ENCODE measurements around the gene PLLP. TPM values are rescaled to one million over a fixed set of nuclear protein-coding genes. Genes with fewer than 3 reads are reported as not detected.

The PLLP gene
- total and polyA plus RNA-seq, 9 of the 15 experiments (the other 6 are each of a cell fraction or from before 2014, with no cell fraction given): 0.09 to 0.96 (median 0.27) TPM

DNA sequence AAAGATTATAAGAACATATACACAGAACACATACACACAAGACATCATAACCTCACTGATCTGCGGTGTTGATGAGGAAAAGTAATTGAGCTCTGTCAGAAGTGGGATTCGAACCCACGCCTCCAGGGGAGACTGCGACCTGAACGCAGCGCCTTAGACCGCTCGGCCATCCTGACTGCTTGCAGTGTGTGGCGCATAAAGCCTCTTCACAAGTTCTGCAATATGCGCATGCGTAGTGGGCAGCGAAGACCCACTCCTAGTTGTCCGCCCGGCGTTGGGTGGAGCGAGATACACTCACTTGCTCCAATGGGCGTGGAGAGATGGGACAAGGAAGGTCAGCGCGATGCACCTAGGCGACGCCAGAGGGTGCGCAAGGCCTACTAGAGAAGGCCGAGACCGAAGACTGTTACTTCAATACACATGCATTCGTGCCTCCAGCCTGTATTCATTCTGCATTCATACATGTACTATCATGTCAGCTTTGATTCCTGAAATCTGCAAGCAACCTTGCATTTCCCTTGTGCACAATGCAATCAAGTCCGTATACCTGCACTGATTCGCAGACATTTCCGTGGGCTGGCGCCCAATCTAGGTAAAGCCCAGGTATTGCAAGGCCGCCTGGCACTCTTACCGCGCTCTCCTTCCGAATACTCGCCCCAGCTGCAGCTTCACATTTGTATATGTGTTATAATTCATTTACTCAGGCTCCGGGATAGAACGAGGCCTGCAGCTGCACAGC, 16.1 kb upstream of the PLLP start (continued):
- TF ChIP-seq, protein P1, sequence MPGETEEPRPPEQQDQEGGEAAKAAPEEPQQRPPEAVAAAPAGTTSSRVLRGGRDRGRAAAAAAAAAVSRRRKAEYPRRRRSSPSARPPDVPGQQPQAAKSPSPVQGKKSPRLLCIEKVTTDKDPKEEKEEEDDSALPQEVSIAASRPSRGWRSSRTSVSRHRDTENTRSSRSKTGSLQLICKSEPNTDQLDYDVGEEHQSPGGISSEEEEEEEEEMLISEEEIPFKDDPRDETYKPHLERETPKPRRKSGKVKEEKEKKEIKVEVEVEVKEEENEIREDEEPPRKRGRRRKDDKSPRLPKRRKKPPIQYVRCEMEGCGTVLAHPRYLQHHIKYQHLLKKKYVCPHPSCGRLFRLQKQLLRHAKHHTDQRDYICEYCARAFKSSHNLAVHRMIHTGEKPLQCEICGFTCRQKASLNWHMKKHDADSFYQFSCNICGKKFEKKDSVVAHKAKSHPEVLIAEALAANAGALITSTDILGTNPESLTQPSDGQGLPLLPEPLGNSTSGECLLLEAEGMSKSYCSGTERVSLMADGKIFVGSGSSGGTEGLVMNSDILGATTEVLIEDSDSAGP (CRISPR knock-in tag; IDR thresholded peaks at IDR 0.05): no peak
- TF ChIP-seq NR2C2 (CRISPR knock-in tag; IDR thresholded peaks at IDR 0.05): peak; percentile 72
- TF ChIP-seq NR2C2 (tag; IDR thresholded peaks at IDR 0.05): peak; percentile 60; the same call in 1 of the 2 replicates
- no peak for TF ChIP-seq ZBTB43 (CRISPR knock-in tag; IDR thresholded peaks at IDR 0.05)
- no peak for TF ChIP-seq NKRF (IDR thresholded peaks at IDR 0.05; ENCODE audit: borderline replicate concordance)
- TF ChIP-seq POLR3A (IDR thresholded peaks at IDR 0.05; ENCODE audit: borderline replicate concordance, extremely low read depth, insufficient read depth, insufficient read length): peak; percentile 85
- no peak for TF ChIP-seq ELF4 (CRISPR knock-in tag; IDR thresholded peaks at IDR 0.05)
- TF ChIP-seq ZNF408 (CRISPR knock-in tag; IDR thresholded peaks at IDR 0.05; ENCODE audit: low read depth): no peak
- TF ChIP-seq ZKSCAN3 (CRISPR knock-in tag; IDR thresholded peaks at IDR 0.05): no peak
- TF ChIP-seq, protein P2, sequence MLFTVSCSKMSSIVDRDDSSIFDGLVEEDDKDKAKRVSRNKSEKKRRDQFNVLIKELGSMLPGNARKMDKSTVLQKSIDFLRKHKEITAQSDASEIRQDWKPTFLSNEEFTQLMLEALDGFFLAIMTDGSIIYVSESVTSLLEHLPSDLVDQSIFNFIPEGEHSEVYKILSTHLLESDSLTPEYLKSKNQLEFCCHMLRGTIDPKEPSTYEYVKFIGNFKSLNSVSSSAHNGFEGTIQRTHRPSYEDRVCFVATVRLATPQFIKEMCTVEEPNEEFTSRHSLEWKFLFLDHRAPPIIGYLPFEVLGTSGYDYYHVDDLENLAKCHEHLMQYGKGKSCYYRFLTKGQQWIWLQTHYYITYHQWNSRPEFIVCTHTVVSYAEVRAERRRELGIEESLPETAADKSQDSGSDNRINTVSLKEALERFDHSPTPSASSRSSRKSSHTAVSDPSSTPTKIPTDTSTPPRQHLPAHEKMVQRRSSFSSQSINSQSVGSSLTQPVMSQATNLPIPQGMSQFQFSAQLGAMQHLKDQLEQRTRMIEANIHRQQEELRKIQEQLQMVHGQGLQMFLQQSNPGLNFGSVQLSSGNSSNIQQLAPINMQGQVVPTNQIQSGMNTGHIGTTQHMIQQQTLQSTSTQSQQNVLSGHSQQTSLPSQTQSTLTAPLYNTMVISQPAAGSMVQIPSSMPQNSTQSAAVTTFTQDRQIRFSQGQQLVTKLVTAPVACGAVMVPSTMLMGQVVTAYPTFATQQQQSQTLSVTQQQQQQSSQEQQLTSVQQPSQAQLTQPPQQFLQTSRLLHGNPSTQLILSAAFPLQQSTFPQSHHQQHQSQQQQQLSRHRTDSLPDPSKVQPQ (CRISPR knock-in tag; IDR thresholded peaks at IDR 0.05; ENCODE audit: borderline replicate concordance): no peak
- TF ChIP-seq ZZZ3 (IDR thresholded peaks at IDR 0.05): no peak
- no peak for TF ChIP-seq NCOR1 (IDR thresholded peaks at IDR 0.05)
- TF ChIP-seq PKNOX1 (IDR thresholded peaks at IDR 0.05): no peak
- no peak for TF ChIP-seq C11orf30 (IDR thresholded peaks at IDR 0.05; ENCODE audit: low read depth)
- no peak for TF ChIP-seq KAT2B (IDR thresholded peaks at IDR 0.05; ENCODE audit: low read depth, low read length)
- no peak for TF ChIP-seq TCF7 (IDR thresholded peaks at IDR 0.05; ENCODE audit: borderline replicate concordance)
- TF ChIP-seq HMG20B (CRISPR knock-in tag; IDR thresholded peaks at IDR 0.05): no peak
- no peak for TF ChIP-seq KLF16 (IDR thresholded peaks at IDR 0.05)
- peak; percentile 49; the same call in 1 of the 2 replicates for TF ChIP-seq ZNF511 (CRISPR knock-in tag; IDR thresholded peaks at IDR 0.05)

All from K562 (cell line).